ENCODE results near the gene NFIX. TPM values are rescaled to one million over a fixed set of nuclear protein-coding genes. Genes with fewer than 3 reads are reported as not detected.

Gene NFIX
- total and polyA plus RNA-seq, 2 experiments from 2014 or later: not detected

DNA sequence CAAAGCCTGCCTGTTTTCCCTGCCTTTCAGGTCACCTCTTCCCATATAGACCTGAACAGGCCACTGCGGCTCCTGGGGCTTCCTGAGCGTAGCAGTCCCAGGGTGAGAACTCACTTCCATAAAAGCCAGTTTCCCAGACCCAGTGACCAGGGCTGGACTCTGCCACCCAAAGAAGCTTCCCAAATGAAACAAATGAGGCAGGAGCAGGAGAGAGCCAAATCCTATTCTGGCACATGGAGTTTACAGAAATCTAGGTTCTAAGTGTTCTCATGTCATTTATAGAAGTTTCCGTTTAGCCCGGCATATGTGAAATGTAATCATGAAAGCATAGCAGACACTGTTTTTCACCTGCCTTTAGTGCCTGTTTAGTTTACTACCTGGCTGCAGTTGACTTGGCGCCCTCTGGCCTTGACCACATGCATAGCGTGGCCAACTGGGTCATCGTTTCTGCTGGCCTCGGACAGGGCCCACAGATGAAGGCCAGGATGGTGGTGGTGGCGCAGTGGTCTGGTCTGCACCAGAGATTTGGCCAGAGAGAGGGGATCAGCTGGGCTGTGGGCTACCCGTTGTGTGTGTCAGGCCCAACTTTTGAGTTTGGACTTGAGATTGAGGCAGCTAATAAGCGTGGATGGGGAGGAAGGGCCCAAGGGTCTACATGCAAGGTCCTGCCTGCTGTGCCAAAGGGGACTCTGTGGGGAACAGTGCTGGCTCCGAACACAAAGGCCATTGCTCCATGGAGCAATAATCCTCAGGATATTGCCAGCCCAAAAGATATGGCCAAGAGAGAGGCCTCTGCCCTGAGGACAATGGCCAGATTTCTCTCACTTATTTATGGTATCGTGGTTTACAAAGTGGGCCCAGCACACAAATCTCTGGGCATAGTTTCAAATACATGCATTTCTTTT is 43.3 kb downstream of the NFIX start:
- Histone ChIP-seq H3K4me3 (no peak overlapping the region), H3K27ac (no peak overlapping the region), H3K36me3 (no peaks in the 10 kb centered on the region), H3K9me3 (ENCODE audit: low read depth) (no peaks in the 10 kb centered on the region), H3K4me1 (ENCODE audit: low read depth) (no peaks in the 10 kb centered on the region), H3K27me3 (peaks cover 95% of the 10 kb centered on the region)
- no peak for DNase-seq (ENCODE audit: low read depth in 1 of 2, low spot score in 1 of 2)
- TF ChIP-seq, protein P1, sequence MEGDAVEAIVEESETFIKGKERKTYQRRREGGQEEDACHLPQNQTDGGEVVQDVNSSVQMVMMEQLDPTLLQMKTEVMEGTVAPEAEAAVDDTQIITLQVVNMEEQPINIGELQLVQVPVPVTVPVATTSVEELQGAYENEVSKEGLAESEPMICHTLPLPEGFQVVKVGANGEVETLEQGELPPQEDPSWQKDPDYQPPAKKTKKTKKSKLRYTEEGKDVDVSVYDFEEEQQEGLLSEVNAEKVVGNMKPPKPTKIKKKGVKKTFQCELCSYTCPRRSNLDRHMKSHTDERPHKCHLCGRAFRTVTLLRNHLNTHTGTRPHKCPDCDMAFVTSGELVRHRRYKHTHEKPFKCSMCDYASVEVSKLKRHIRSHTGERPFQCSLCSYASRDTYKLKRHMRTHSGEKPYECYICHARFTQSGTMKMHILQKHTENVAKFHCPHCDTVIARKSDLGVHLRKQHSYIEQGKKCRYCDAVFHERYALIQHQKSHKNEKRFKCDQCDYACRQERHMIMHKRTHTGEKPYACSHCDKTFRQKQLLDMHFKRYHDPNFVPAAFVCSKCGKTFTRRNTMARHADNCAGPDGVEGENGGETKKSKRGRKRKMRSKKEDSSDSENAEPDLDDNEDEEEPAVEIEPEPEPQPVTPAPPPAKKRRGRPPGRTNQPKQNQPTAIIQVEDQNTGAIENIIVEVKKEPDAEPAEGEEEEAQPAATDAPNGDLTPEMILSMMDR (IDR thresholded peaks at IDR 0.05; ENCODE audit: low read depth, low read length): no peak

DNA sequence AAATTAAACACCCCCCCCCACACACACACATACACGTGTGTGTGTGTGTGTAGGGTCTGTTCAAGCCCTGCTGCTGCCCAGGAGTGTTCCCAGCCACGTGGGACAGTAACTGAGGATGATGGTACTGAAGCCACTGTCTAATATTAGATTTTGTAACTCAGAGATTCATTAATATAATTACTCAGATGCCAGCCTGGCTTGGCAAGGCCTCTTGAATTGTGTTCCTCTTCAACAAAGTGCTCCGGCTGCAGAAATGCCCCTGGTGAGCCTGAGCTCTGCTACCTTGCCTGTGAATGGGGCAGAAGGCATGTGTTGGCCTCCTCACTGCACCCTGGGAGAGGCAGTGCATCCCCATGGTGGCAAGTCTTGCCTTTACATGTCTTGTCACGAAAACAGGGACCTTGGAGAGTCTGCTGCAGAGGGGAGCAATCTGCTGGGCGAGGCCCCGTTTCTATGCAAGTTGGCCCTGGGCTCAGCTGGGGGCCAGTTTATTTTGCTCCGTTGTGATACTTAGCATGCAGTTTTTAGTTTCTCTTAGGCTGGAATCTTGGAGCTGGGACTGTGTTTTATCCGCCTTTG is 44.0 kb downstream of the NFIX start:
- TF ChIP-seq, protein P1 (IDR thresholded peaks at IDR 0.05; ENCODE audit: low read depth, low read length): no peak
- H3K4me3 ChIP-seq: no peak overlapping the region
- DNase-seq (ENCODE audit: low read depth in 1 of 2, low spot score in 1 of 2): no peak
- H3K27me3 ChIP-seq: peaks cover 95% of the 10 kb centered on the region
- no peak overlapping the region for H3K27ac ChIP-seq
- H3K9me3 ChIP-seq (ENCODE audit: low read depth): no peaks in the 10 kb centered on the region
- H3K4me1 ChIP-seq (ENCODE audit: low read depth): no peaks in the 10 kb centered on the region
- no peaks in the 10 kb centered on the region for H3K36me3 ChIP-seq

DNA sequence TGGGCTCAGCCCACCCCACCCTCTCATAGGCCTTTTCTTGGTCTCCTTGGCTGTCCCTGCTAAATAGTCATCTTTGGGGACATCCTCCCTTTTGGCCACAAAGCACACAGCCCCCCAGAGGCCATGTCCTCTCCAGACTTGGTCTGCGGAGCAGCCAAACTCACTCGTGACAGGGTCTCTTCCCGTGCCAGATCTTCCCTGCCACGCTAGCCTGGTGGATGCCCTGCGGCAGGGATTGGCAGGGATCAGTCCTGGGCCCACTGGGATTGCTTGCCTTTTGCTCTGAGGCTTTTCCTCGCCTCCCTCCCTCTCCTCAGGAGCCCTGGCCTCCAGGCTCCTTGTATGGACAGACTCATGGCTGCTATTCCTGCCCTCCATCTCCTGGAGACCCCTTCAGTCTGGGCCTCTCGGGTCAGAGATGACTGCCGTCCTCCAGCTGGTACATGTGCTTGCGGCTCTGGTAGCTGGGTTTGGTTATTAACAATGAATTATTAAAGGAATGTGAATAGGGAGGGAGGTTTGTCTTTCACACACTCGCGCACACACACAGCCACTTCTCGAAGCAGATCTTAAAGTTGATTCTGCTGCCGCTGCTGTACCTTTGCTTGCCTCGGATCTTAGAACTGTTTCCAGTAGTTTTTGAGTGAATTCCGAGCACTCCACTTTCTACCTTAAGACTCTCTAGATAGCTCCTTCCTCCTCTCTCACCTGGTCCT is 45.1 kb downstream of the NFIX start:
- no peaks in the 10 kb centered on the region for H3K36me3 ChIP-seq
- H3K27ac ChIP-seq: no peak overlapping the region
- H3K9me3 ChIP-seq (ENCODE audit: low read depth): no peaks in the 10 kb centered on the region
- peaks cover 95% of the 10 kb centered on the region for H3K27me3 ChIP-seq
- H3K4me1 ChIP-seq (ENCODE audit: low read depth): no peaks in the 10 kb centered on the region
- no peak overlapping the region for H3K4me3 ChIP-seq
- DNase-seq (ENCODE audit: low read depth in 1 of 2, low spot score in 1 of 2): no peak
- TF ChIP-seq, protein P1 (IDR thresholded peaks at IDR 0.05; ENCODE audit: low read depth, low read length): no peak

DNA sequence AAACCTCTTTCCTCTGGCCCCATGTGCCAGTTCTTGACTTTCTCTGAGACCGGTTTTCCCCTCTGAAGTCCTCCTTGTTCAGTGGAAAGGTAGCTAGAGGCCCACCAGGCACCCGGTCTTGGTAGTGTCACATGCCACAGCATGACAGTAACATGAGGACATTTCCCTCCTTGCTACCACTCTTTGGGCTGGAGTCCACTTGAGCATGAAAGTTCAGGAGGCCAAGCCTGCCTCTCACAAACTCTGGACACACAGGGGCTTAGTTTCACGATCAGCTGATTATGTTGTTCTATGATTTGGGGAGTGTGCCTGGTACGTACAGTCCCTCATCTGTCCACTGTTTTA is 45.6 kb downstream of the NFIX start:
- no peak for DNase-seq (ENCODE audit: low read depth in 1 of 2, low spot score in 1 of 2)
- TF ChIP-seq, protein P1 (IDR thresholded peaks at IDR 0.05; ENCODE audit: low read depth, low read length): no peak
- peaks cover 95% of the 10 kb centered on the region for H3K27me3 ChIP-seq
- H3K9me3 ChIP-seq (ENCODE audit: low read depth): no peaks in the 10 kb centered on the region
- H3K27ac ChIP-seq: no peak overlapping the region
- H3K4me3 ChIP-seq: no peak overlapping the region
- no peaks in the 10 kb centered on the region for H3K36me3 ChIP-seq
- H3K4me1 ChIP-seq (ENCODE audit: low read depth): no peaks in the 10 kb centered on the region

DNA sequence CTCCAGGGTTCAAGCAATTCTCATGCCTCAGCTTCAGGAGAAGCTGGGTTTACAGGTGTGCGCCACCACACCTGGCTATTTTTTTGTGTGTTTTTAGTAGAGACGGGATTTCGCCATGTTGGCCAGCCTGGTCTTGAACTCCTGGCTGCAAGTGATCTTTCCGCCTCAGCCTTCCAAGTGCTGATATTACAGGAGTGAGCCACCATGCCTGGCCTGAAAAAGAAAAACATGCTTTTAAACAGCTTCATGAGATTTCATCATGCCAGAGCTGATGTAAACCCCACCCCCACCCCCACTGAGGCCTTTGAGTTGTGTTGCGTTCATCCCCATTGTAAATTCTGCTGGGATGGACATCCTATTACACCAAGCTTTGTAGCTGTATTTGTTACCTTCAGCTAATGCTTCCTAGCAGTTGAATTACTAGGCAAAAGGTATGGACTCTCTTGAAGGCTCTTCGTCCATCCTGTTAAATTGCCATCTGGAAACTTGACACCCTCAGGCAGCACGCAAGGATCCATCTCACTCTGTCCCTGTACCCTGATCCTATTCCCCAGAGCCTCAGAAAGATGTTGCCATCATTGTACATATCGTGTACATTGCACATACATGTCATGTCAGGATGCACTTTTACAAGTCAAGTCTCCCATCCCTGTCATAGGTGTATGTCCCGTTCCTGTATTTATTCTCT is 47.3 kb downstream of the NFIX start:
- no peak overlapping the region for H3K27ac ChIP-seq
- TF ChIP-seq, protein P1 (IDR thresholded peaks at IDR 0.05; ENCODE audit: low read depth, low read length): no peak
- peaks cover 95% of the 10 kb centered on the region for H3K27me3 ChIP-seq
- H3K36me3 ChIP-seq: no peaks in the 10 kb centered on the region
- DNase-seq (ENCODE audit: low read depth in 1 of 2, low spot score in 1 of 2): peak in 1 of 2 donors; percentile 70
- no peak overlapping the region for H3K4me3 ChIP-seq
- H3K9me3 ChIP-seq (ENCODE audit: low read depth): no peaks in the 10 kb centered on the region
- no peaks in the 10 kb centered on the region for H3K4me1 ChIP-seq (ENCODE audit: low read depth)

All from cardiac muscle cell (in vitro differentiated cells and primary cell).